Measurements from ENCODE around the gene RNPEPL1.
A peak's percentile ranks its signal among the peaks of the same experiment; 100 is the strongest.

RNPEPL1 gene

DNA sequence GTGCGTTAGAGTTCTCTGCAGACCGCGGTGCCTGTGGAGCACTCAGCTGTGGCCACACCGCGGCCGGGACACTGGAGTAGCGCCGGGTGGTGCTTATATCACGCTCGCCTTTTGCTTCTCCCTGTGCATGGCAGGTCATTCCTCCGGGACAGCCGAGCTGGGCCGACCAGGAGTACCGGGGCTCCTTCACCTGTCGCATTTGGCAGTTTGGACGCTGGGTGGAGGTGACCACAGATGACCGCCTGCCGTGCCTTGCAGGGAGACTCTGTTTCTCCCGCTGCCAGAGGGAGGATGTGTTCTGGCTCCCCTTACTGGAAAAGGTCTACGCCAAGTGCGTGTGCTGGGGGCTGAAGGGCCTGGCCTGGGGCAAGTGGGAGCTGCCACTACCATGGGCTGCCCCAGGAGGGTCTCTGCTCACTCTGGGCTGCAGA, 22.4 kb downstream of the RNPEPL1 start:
- DNase-seq (ENCODE audit: low read depth, low spot score) = no peak

DNA sequence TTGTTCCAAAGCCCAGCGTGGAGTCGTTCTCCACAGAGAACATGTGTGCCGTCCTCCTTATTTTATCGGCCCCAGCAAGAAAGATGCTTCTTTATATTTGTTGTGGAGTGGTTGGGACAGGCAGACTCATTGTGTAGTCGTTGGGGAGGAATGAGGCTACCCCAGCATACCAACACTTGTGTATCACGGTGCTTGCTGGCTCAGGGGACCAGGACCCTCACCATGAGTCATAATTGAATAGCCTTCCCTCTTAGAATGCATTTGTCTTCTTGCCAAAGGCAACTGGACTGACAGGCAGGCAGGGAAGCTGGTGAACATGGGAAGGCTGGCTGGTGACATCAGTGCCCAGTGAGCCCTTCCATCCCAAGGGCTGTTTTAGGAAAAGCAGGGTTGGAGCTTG, 22.9 kb downstream of the RNPEPL1 start:
- DNase-seq (ENCODE audit: low read depth, low spot score) = no peak

DNA sequence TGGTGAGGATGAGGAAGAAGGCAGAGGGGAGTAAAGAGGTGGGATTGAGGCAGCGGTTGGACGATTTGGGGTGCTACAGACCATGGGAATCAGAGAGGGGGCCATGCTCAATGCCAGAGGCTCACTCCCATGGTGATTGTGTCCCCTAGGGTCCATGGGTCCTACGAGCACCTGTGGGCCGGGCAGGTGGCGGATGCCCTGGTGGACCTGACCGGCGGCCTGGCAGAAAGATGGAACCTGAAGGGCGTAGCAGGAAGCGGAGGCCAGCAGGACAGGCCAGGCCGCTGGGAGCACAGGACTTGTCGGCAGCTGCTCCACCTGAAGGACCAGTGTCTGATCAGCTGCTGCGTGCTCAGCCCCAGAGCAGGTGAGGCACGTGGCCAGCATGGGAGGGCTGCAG, 23.5 kb downstream of the RNPEPL1 start:
- DNase-seq (ENCODE audit: low read depth, low spot score) = no peak

DNA sequence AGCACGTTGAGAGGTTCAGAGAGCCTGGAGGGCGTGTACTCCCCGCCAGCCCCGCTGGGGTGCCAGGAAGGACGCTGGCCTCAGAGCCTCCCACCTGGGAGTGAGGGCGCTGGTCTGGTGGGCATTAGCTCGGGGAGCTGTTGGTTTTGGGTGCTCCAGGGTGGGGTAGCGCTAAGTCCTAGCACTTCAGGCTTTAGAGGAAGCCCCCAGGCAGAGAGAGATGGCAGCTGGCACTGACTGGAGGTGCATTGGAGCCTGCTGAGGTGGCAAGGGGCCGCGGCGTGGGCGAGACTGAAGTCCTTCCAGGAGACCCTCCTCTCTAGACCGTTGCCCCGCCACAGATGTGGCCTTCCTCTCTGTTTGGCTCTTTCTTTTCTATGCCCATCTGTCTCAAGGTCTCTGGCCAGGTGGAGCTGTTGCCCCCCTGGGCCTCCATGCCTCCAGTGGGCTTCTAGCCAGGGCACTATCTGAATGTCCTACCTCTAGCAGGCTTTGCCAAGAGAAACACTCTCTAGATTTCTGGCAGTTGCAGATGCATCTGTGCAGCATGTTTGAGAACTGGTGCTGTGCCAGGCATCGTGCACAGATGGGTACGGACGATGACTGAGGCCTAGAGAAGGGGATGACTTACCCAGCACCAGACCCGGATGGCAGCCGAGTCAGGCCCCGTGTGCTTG, 24.9 kb downstream of the RNPEPL1 start:
- no peak for DNase-seq (ENCODE audit: low read depth, low spot score)

DNA sequence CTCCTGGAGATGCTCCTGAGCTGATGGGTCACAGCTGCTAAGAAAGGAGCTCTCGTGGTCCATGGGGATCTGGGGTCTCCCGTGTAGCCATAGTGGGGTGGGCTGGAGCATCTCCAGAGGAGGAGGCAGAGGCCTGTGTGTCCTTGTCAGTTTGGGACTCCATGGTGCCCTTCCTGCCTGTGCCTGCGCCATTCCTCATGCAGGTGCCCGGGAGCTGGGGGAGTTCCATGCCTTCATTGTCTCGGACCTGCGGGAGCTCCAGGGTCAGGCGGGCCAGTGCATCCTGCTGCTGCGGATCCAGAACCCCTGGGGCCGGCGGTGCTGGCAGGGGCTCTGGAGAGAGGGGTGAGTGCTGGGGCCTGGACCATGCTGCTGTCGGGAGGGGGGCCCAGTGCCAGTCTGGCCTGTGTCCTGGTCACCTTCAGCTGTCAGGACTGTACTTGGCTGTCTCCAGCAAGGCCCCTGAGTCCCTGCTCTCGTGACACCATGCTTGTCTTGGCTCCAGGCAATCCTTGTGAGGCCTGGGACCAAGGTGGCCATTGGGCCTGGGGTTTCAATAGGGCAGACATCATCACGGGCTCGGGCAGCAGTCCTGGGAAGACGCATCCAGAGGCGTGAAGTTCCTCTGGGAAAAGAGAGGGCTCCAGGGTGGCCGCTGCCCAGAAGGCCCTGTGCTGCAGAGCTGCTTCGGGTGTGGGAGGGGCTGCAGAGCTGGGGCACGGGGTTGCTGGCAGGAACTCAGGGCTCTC, 25.6 kb downstream of the RNPEPL1 start:
- no peak for DNase-seq (ENCODE audit: low read depth, low spot score)

DNA sequence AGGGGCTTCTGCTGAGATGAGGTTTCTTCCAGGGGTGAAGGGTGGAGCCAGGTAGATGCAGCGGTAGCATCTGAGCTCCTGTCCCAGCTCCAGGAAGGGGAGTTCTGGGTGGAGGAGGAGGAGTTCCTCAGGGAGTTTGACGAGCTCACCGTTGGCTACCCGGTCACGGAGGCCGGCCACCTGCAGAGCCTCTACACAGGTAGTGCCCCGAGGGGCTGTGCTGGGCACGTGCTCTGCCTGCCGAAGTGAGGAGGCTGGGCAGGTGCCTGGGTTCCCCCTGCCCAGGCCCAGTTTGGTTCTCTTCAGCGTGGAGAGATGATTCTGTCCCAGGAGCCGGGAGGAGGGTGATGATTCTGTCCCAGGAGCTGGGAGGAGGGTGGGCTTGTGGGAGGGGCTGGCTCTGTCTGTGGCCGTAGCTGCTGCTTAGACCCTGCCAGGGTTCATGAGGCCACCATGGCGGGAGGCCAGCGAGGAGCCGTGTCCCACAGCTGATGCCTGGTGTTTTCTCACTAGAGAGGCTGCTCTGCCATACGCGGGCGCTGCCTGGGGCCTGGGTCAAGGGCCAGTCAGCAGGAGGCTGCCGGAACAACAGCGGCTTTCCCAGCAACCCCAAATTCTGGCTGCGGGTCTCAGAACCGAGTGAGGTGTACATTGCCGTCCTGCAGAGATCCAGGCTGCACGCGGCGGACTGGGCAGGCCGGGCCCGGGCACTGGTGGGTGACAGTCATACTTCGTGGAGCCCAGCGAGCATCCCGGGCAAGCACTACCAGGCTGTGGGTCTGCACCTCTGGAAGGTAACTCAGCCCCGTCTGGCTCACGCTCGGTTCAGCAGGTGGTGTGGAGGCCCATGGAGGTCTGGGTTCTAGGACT, 26.5 kb downstream of the RNPEPL1 start:
- DNase-seq (ENCODE audit: low read depth, low spot score) = no peak

DNA sequence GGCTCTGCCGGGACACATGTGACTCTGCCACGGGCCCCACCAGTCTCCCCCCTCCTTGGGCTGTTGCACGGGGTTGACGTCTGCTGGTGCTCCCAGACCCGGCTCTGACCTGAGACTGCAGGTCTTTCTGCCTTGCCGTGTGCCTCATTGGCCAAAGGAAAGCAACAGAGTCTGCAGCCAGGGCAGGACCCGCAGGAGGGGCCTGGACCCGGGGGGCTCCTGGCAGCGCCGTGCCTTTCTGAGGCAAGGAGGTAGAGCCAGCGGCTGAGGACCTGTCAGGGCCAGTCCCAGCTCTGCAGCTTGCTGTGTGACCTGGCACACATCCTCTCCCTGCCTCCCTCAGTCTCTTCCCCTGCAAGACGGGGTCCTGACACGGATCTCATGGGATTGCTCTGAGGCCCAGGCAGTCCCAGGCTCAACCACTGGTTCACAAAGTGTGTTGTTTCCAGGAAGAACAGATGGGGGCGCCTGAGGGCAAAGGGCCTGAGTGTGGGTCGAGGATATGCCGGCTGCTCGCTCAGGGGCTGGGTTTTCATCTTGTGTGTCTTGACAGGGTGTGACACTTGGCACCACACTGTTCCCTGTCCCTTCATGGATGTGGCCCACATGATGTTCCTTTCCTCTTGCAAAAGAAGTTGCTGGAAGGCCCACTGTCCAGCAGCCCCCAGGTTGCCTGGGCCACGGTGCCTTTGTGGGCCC, 27.2 kb downstream of the RNPEPL1 start:
- DNase-seq (ENCODE audit: low read depth, low spot score) = peak; percentile 68

DNA sequence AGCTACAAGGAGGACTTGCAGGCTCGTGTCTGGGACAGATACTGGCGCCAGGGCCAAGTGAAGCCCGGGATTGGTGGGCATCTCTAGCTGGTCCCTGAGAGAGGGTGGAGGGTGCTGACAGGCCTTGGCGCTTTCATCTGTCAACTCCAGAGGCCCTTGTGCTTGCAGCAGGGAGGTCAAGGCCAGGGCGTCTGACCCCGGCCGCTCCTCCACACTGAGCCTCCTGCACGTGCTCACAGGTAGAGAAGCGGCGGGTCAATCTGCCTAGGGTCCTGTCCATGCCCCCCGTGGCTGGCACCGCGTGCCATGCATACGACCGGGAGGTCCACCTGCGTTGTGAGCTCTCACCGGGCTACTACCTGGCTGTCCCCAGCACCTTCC, 27.8 kb downstream of the RNPEPL1 start:
- DNase-seq (ENCODE audit: low read depth, low spot score) = no peak

DNA sequence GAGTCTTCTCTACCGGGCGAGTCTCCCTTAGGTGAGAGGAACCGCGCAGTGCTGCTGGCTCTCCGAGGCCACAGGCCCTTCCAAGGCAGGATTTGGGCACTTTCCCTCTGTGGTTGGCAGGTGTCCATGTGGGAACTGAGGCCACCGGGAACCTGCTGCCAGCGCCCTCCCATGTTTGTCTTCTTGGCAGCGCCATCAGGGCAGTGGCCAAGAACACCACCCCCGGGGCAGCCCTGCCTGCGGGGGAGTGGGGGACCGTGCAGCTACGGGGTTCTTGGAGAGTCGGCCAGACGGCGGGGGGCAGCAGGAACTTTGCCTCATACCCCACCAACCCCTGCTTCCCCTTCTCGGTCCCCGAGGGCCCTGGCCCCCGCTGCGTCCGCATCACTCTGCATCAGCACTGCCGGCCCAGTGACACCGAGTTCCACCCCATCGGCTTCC, 28.2 kb downstream of the RNPEPL1 start:
- DNase-seq (ENCODE audit: low read depth, low spot score) = no peak

DNA sequence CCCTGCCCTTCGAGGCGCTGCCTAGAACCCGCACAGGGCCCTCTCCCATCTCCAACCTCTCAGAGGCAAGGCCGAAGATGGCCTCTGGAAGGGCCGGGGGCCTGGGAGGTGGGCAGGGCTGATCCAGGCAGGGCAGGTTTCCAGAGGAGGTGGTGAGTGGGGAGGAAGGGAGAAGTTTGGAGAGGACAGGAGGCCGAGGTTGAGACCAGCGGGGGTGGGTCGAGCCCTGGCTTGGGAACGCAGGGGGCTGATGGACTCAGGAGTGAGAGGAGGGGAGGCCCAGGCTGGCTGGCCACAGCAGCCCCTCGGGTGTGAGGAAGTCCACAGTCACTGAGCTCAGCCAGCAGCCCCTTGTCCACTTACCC, 28.8 kb downstream of the RNPEPL1 start:
- DNase-seq (ENCODE audit: low read depth, low spot score) = no peak

DNA sequence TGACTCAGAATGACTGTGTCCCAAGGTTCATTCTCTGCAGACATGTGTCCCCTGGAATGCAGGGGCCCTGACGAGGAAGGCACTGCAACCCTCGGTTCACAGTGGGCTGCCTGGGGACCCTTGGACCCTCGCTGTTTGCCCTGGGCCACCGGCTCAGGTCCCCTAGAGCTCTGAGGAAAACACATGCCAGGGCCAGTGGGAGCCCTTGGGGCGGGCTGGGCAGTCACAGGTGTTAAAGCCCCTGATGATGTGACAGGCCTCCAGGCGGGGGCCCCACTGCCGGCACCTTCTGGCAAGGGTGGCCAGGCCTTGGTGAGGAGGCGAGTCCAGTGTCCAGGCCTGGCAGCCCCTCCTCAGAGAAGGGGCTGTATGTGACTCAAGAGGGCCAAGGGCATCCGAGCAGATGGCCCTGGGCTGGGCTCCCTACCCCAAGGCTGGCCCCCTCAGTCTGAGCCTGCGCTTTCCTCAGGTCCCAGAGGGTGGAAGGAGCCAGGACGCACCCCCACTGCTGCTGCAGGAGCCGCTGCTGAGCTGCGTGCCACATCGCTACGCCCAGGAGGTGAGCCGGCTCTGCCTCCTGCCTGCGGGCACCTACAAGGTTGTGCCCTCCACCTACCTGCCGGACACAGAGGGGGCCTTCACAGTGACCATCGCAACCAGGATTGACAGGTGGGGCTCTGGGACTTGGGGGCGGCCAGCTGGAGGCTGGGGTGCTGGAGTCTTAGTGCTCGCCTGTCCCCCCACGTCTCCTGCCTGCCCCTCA, 29.3 kb downstream of the RNPEPL1 start:
- no peak for DNase-seq (ENCODE audit: low read depth, low spot score)

DNA sequence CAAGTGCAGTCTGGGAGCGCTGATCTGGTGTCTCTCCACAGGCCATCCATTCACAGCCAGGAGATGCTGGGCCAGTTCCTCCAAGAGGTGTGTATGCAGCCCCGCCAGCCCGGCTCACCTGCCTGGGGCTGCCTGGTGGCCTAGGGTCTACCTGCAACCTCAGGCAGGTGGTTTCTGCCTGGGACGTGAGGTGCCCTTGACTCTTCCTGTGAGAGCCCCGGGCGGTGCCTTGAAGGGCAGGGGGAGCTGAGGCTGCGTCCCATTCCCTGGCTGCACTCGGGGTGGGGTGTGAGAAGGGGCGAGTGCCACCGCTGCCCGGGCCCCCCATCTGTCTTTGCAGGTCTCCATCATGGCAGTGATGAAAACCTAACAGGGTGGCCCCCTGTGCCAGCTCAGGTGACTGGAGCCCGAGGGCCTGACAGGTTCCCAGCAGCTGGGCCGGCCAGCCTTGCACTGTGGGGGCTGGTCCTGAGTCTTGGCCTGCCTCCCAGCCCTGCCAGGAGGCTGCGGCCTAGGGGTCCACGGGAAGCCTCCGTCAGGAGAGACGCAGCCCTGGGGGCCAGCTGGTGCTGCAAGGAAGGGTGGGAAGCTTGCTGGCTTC, 30.1 kb downstream of the RNPEPL1 start:
- no peak for DNase-seq (ENCODE audit: low read depth, low spot score)

DNA sequence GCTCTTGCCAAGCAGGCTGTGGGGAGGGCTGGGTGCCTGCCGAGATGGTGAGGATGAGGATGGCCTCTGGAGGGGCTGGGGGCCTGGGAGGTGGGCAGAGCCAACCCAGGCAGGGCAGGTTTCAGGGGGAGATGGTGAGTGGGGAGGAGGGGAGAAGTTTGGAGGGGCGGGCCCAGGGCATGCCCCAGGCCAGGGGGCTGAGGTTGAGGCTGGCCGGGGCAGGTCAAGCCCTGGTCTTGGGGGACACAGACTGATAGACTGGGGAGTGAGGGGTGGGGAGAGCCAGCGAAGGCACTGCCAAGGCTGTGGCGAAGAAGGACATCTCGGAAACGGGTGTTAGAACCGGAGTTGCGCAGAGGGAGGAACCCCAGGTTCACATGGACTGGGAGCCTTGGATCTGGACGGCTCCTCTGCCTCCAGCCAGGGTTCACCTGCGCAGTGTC, 30.9 kb downstream of the RNPEPL1 start:
- DNase-seq (ENCODE audit: low read depth, low spot score) = no peak

DNA sequence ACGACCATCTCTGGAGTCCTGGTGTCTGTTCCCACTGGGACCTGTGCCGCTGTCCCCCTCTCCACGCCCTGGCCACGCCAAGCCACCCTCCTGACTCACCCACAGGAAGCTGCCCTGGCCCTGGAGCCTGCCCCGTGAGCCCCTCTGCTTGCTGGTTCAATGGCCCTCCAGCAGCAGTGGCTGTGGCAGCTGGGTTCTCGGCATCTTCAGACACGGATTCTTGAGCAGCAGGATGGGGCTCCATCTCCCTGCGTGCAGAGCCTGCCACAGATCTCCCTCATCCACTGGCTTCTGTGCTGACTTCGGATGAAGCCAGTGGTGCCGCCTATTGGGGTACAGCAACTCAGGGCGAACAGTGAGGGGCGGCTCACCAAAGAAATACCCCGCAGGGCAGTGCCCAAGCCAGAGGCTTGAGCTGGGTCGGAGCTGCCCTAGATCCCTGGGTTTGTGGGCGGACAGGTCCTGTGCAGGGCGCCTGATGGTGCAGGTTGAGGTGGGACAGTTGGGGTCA, 32.2 kb downstream of the RNPEPL1 start:
- no peak for DNase-seq (ENCODE audit: low read depth, low spot score)

DNA sequence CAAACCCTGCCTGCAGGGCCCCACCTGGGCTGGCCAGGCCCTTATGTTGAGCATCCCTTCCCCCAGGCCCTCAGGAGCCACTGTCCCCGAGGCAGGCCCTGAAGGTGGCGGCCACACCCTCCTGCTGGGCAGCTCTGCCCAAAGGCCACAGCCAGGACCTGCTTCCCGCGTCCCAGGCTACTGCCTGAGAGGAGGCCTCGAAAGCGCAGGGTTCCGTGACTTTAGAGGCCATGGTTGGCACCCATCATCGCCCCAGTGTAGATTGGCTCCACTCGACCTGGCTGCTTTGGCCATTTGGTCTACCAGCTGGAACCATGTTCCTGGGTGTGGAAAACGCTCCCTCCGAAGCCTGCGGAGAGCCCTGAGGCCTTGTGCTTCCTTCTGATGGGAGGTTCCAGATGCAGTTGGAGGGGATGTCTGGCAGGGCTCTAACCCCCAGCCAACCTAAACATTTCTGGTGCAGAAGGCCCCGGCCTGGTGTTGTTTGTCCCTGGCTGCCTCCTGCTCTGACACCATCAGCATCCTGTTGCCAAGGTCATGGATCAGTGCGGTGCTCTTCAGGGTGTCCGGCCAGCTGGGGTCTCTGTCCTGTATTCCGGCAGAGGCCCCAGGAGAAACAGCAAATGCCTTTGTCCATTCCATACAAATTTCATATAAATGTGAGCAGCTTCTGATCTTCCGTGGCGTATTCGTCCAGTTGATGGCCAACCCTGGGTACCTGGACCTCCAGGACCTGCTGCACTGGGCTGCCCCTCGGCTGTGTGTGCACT, 33.0 kb downstream of the RNPEPL1 start:
- DNase-seq (ENCODE audit: low read depth, low spot score) = no peak

DNA sequence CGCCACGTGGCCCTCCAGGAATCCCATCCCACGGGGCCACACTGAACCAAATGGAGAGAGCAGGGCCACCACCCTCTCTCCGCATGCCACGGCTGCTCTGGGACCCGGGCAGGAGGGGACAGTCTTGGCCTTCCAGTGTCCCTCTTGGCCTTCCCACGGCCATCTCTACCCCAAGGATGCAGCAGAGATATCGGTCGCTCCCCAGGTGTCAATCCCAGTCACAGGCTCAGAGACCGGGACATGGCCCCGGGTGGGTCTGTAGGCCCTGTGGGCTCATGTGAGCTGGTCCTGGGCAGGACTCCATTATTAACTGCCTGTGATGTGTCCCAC, 33.5 kb downstream of the RNPEPL1 start:
- DNase-seq (ENCODE audit: low read depth, low spot score) = no peak

DNA sequence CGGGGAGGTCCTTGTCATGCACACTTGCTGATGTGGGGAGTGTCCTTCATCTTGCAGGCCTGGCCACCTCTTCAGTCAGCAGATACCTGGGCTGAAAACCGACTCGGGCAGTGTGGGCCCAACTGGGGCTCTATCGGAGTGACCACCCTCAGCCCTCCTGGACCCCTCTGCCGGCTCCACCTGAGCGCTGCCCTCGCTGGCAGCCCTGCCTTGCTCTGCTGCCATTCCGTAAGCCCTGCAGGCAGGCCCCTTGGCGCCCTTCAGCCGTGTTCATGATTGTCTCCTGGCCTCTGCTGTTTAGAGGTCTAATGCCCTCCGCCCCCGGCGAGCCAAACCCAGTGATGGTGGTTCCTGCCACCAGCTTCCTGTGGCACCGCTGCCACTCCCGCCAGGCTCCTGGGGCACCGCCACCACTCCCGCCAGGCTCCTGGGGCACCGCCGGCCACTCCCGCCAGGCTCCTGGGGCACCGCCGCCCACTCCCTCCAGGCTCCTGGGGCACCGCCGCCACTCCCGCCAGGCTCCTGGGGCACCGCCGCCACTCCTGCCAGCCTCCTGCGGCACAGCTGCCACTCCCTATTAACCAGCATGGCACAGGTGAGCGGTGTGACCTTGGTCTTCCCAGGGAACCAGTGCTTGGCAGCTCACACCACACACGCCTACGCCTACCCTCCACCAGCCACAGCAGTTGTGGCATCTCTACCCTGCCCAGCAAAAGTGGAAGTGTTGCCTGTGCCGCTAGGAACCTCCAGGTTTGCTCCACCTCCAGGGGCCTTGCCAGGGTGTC, 34.2 kb downstream of the RNPEPL1 start:
- no peak for DNase-seq (ENCODE audit: low read depth, low spot score)

DNA sequence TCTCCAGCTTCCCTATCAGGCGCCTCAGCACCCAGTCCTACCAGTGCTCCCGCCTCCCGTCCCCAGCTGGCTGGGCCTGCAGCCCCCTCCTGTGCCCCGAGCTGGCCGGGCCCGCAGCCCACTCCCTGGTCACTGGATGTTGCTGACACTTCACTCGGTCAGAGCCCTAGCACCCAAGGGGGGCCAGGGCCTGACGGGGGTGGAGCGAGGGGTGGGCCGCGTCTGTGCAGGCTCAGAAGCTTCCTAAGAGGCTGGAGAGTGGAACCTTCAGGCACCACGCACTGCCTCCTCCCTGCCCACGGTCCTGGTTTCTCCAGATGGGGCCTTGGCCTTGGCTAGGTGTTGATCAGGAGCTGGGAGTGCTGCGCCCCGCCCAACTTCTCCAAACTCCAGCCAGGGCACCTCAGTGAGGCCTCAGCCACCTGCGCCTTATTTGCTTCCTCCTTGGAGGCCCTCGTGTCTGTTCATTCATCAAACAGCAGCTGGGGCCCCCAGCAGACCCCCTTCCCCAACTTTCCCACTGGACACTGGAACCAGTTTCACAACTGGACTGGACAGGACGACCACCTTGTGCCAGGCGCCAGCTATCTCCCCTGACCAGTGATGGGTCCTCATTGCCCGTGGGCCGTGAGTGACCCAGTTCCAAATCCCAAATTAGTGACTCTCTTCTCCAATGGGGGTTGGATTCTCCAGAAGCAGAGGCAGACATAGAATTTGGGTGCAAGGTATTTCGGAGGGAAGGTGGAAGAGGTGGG, 35.0 kb downstream of the RNPEPL1 start:
- no peak for DNase-seq (ENCODE audit: low read depth, low spot score)
